ENCODE results near the gene SDK1.
"Not testable (repeated sequence)": the region's sequence is repeated elsewhere in the genome, so short reads cannot be mapped to it uniquely, and the experiment has no call there.

Gene SDK1

GRCh38 chr7:3941706-3942105 lies 640.7 kb downstream of the SDK1 start:
- DNase-seq, result not testable (repeated sequence)

- no peak for DNase-seq
These were observed 641.2 kb downstream of the SDK1 start for GRCh38 chr7:3942276-3942675.

GRCh38 chr7:3942816-3943745 lies 642.0 kb downstream of the SDK1 start:
- no peak for DNase-seq

GRCh38 chr7:3943779-3944520 lies 642.9 kb downstream of the SDK1 start:
- no peak for DNase-seq

GRCh38 chr7:3949242-3949640 lies 648.2 kb downstream of the SDK1 start:
- DNase-seq, result no peak

- no peak for DNase-seq
These were observed 649.2 kb downstream of the SDK1 start for GRCh38 chr7:3950249-3950648.

GRCh38 chr7:3951316-3952055 lies 650.4 kb downstream of the SDK1 start:
- no peak for DNase-seq

- no peak for DNase-seq
These were observed 652.1 kb downstream of the SDK1 start for GRCh38 chr7:3953133-3953532.

- DNase-seq, result no peak
These were observed 652.9 kb downstream of the SDK1 start for GRCh38 chr7:3953946-3954345.

- DNase-seq, result no peak
These were observed 654.0 kb downstream of the SDK1 start for GRCh38 chr7:3955026-3955425.

- DNase-seq, result no peak
These were observed 655.0 kb downstream of the SDK1 start for GRCh38 chr7:3955751-3956696.

- no peak for DNase-seq
These were observed 655.9 kb downstream of the SDK1 start for GRCh38 chr7:3956949-3957348.

- DNase-seq, result no peak
These were observed 656.5 kb downstream of the SDK1 start for GRCh38 chr7:3957472-3958108.

- DNase-seq, result no peak
These were observed 657.0 kb downstream of the SDK1 start for GRCh38 chr7:3958109-3958483.

GRCh38 chr7:3959364-3959763 lies 658.3 kb downstream of the SDK1 start:
- no peak for DNase-seq

- no peak for DNase-seq
These were observed 659.2 kb downstream of the SDK1 start for GRCh38 chr7:3960050-3960763.

GRCh38 chr7:3960942-3961341 lies 659.9 kb downstream of the SDK1 start:
- DNase-seq, result no peak

- DNase-seq, result no peak
These were observed 660.9 kb downstream of the SDK1 start for GRCh38 chr7:3961857-3962503.

GRCh38 chr7:3963768-3964167 lies 662.7 kb downstream of the SDK1 start:
- DNase-seq, result not testable (repeated sequence)

GRCh38 chr7:3964980-3965606 lies 664.0 kb downstream of the SDK1 start:
- no peak for DNase-seq
